ENCODE data around the gene ADI1.

The ADI1 gene

GRCh38 chr2:3465844-3466481 lies 53.4 kb downstream of the ADI1 start:
- TF ChIP-seq CTCF (IDR thresholded peaks at IDR 0.05; ENCODE audit: low read depth, low read length) = no peak
- no peak overlapping the region for H3K4me3 ChIP-seq (ENCODE audit: low read depth, low read length)

GRCh38 chr2:3465328-3465727 lies 54.0 kb downstream of the ADI1 start:
- H3K4me3 ChIP-seq (ENCODE audit: low read depth, low read length) = no peak overlapping the region
- TF ChIP-seq CTCF (IDR thresholded peaks at IDR 0.05; ENCODE audit: low read depth, low read length) = no peak

- TF ChIP-seq CTCF (IDR thresholded peaks at IDR 0.05; ENCODE audit: low read depth, low read length) = no peak
Observed at GRCh38 chr2:3464401-3465005, 54.8 kb downstream of the ADI1 start.

DNA sequence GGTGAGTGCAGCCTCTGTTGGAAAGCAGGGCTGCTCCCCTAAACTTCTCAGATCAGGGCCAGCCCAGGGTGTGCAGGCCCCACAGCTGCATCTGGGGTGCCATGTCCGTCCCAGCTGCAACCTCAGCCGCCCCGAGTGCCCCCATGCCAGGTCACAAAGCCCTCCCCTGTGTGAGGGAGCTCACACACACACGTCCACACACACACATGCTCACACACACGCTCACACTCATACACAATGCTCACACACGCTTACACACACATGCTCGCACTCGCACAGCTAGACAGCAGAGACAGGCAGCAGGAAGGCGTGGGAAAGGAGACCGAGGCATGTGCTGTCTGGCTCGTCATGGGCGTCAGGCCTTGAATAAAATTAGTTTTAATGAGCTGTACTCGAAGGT lies 55.4 kb downstream of the ADI1 start:
- H3K4me3 ChIP-seq (ENCODE audit: low read depth, low read length) = no peak overlapping the region
- no peak for TF ChIP-seq CTCF (IDR thresholded peaks at IDR 0.05; ENCODE audit: low read depth, low read length)

More at GRCh38 chr2:3464401-3465005, 54.8 kb downstream of the ADI1 start:
- no peak overlapping the region for H3K4me3 ChIP-seq (ENCODE audit: low read depth, low read length)

- no peak for TF ChIP-seq CTCF (IDR thresholded peaks at IDR 0.05; ENCODE audit: low read depth, low read length)
- no peak overlapping the region for H3K4me3 ChIP-seq (ENCODE audit: low read depth, low read length)
Observed at GRCh38 chr2:3463186-3463835, 56.0 kb downstream of the ADI1 start.

DNA sequence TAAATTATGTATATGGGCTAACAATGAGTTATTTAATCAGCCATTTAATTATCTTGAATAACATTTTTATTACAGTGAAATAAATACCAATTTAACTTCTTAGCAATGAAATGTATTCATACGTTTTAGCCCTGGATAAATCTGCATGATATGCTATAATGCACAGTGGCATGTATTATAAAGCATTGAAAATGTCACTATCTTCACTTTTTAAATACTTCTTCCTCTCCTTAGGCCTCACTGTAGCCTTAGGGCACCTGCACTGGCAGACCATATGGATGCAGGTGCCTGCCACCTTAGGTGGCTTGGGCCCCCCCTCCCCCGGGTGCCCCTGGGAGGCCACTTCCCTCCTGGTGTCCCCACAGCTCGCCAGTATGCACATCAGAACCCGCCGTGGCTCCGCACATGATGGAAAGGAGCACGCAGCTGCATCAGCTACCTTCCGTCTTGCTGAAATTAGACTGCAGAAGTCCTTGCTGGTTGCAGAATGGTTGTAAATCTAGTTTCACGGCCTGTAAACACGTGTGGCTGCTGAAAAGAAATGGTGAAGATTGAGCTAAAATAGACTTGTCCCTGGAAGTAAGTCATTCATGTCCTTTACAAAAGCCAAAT lies 56.7 kb downstream of the ADI1 start:
- H3K4me3 ChIP-seq (ENCODE audit: low read depth, low read length) = no peak overlapping the region
- TF ChIP-seq CTCF (IDR thresholded peaks at IDR 0.05; ENCODE audit: low read depth, low read length) = no peak
